H1 (cell line): Measurements from ENCODE around the gene RFX2. TPM values are rescaled to one million over a fixed set of nuclear protein-coding genes. Genes with fewer than 3 reads are reported as not detected.

ENCODE experiments used
- BACH1 ChIP-seq: IDR thresholded peaks from 2 replicates; pipeline ENCODE4 v1.6.1; 2012; ENCODE audit warnings: low read length, improper control_type of control experiment
- FOSL1 ChIP-seq: IDR thresholded peaks from 2 replicates; pipeline ENCODE4 v1.6.1; 2011; ENCODE audit warnings: mild to moderate bottlenecking, low read depth, low read length, moderate library complexity; ENCODE audit not compliant: insufficient read depth
- KDM1A ChIP-seq: fragments of 200-600, 300-600 bp; sonication (generic); IDR thresholded peaks from 2 replicates; pipeline ENCODE4 v1.7.1; 2016; ENCODE audit warnings: mild to moderate bottlenecking, low read length, borderline replicate concordance
- POLR2A ChIP-seq, 2 experiments: IDR thresholded peaks; 1 replicate in 1 of 2; 2 replicates in 1 of 2; pipeline ENCODE4 v1.6.1; 2011; ENCODE audit warnings: low read depth in 2 of 2, low read length in 2 of 2, mild to moderate bottlenecking in 2 of 2; ENCODE audit errors: control extremely low read depth in 1 of 2
- SP1 ChIP-seq: IDR thresholded peaks from 2 replicates; pipeline ENCODE4 v1.6.1; 2011; ENCODE audit warnings: low read depth, low read length
- SUZ12 ChIP-seq: fragments of 200-600 bp; sonication (generic); IDR thresholded peaks from 2 replicates; pipeline ENCODE4 v1.6.1; 2012; ENCODE audit warnings: mild to moderate bottlenecking, inconsistent platforms, low read length, moderate library complexity, mixed read lengths
- polyA plus RNA-seq, 7 experiments: library from polyadenylated mRNA; depleted of rRNA in 3 of 7; stranded (reverse) in 5 of 7; unstranded in 2 of 7; fragments of >200 nt in 5 of 7; fragments of 200-250 nt in 2 of 7; gene quantifications; 1 replicate in 5 of 7; 2 replicates in 1 of 7; 4 replicates in 1 of 7; pipeline versions ENCODE4 v1.2.1 to v1.2.3, GENCODE V29; 2011 to 2013; ENCODE audit warnings: missing spikeins in 2 of 7, mixed read lengths in 2 of 7
- total RNA-seq: library from RNA; stranded (reverse); fragmentation: NEBNext Ultra II Directional; extraction: Animal tissue kit (Norgen Biotek cat#: 25700); gene quantifications from 2 replicates; pipeline ENCODE4 v1.2.1, GENCODE V29; 2021

The RFX2 gene
- total and polyA plus RNA-seq, 2 of the 8 experiments (the other 6 are each of a cell fraction or from before 2014, with no cell fraction given) = 4.8 to 5.3 TPM

- TF ChIP-seq SUZ12 (no peak), SP1 (no peak), FOSL1 (no peak), POLR2A (IDR thresholded peaks at IDR 0.05; ENCODE audit: control extremely low read depth in 1 of 2, low read depth in 2 of 2, low read length in 2 of 2) (no peak), KDM1A (no peak), BACH1 (no peak)
Measured at GRCh38 chr19:6059988-6060599, 50.2 kb downstream of the RFX2 start (continued).
